ENCODE data around the gene RBCK1.
A peak's percentile ranks its signal among the peaks of the same experiment; 100 is the strongest.
"Not testable (repeated sequence)": the region's sequence is repeated elsewhere in the genome, so short reads cannot be mapped to it uniquely, and the experiment has no call there.

The RBCK1 gene

DNA sequence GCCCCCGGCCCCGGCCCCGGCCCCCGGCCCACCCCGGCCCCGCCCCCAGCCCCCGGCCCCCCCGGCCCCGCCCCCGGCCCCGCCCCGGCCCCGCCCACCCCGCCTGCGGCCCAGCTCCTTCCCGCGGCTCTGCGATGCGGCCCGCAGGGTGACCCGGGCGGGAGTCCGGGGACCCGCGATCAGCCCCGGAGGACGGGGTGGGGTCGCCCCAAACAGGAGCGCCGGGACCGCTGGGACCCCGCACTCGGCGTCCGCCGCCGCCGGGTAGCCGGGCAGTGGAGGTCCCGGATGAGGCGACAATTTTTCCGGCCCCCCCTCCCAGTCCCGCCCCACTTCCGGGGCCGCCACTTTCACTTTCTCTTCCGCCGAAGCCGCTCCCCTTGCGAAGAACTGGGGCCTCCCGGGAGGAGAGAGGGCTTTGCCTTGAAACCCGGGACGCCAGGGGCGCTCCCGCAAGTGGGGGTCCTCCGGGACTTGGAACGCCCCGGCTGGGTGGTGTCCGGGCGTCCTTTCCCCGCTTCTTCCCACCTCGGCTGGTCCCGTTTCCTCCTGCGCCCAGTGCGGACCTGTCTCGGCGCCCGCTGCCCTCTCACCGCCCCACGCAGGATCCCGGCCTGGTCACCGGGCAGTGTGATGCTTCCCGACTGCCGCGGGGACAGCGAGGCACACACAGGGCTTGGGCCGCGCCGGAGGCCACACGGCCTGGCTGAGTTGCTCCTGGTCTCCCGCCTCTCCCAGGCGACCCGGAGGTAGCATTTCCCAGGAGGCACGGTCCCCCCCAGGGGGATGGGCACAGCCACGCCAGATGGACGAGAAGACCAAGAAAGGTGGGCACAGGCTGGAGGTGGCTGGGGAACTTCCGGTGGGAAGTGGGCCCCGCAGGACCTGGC is at the start of gene RBCK1:
Gene RBCK1, plus strand, starts transcription at position 347 of the 890 bp plus-strand sequence. Its CDS starts 459 bp downstream, at position 806.
- peak; percentile 95 for DNase-seq (ENCODE audit: low spot score)

DNA sequence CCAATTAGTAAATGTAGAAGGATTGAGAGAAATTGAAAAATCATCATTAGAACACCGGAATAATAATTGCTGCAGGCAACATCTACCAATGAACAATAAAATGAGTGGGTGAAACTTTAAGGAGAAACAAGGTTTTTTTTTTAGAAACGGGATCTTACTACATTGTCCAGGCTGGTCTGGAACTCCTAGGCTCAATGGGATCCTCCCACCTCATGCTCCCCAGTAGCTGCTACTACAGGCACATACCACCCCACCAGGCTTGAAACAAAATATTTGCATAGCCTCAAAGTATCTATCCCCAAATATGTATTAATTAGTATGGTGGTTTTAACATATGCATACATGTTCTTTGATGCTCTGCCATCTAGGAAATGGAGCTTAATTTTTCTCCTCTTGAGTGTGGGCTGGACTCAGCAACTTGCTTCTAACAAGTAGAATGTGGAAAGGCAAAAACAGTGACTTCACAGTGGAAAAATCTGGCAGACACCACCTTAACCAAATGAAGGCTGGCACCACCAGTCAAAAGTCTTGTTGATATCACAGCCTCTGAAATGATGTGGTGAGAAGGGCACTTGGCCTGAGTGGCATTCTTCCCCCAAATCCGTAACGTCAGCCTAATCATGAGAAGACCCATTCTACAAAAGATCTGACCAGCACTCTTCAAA is 49.1 kb upstream of the RBCK1 start:
- no peak for DNase-seq (ENCODE audit: low spot score)

DNA sequence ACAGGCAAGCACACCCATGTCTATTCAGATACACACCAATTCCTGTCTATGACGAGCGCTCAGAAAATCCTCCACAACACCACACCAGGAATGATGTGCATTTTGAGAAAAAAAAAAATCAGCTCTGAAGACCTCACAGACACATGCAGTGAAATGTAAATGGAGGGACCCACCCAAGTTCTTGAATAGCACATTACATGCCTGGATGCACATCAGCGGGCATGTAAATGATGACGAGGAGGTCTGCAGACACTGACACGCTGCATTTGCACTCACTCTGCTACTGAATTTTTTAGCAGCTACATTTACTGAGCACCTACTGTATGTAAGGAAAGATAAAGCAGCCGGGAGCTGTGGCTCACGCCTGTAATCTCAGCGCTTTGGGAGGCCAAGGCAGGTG is 46.5 kb upstream of the RBCK1 start:
- DNase-seq (ENCODE audit: low spot score): no peak

DNA sequence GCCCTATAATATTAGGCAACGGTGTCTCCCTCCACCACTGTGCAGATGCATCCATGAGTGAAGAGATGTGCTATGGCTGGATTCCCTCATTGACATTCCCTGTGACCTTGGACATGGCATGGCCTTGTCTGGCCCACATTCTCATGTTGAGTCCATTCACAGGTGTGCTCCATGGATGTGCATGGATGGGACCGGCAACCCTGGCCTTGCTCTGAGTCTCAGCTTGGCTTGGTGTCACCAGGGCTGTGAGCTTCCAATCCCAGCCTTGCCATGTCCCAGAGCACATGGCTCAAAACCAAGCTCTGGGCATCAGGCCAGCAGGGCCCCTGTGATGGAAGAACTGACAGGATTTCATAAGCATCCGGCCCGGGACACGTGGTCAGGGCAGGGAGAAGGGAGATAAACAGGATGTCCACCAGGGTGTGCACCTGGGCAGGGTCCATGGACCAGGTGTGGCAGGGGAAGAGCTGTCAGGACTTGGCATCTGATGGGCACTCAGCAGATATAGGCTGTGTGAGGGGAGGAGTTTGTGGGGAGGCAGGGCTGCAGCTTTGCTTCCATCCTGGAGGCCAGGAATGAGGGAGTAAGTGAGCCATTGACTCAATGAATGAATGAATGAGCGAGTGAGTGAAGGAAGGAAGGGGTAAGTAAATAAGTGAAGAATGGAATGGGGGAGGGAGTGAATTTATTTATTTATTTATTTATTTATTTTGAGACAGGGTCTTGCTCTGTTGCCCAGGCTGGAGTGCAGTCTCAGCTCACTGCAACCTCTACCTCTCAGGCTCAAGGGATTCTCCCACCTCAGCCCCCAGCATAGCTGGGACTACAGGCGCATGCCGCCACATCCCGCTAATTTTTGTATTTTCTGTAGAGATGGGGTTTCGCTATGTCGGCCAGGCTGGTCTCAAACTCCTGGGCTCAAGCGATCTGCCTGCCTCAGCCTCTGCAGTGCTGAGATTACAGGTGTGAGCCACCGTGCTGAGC is 45.5 kb upstream of the RBCK1 start:
- no peak for DNase-seq (ENCODE audit: low spot score)

DNA sequence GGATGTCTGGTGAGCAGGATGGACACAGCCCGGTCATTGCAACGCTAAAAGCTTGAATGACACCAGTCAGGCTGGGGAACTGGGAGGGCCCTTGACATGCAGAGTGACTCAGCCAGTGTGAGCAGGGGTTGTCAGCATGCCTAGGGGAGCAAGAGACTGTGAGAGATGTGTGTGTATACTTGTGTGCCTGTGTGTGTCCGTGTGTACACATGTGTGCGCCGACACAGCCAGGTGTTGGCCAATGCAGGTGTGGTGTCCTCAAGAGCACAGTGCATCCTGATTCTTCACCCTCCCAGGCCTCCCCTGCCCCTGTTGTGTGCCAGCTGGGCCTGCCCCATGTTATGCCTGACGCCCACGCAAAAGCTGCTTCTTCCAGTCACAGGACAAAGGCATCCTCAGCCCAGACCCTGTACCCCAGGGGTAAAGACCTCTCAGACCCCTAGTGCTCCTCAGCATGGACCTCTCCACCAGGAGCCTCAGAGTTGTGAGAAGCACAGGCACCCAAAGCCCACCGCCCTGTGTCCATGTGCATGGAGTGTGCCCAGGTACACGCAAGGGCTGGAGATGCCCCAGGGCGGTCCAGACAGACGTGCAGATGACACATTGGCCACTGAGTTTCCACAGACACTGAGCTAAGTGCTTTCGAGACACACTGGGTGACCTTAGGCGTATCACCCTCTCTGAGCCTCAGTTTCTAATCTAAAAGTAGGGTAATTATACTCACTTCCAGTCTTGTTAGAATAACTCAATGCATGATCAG is 44.6 kb upstream of the RBCK1 start:
- no peak for DNase-seq (ENCODE audit: low spot score)

DNA sequence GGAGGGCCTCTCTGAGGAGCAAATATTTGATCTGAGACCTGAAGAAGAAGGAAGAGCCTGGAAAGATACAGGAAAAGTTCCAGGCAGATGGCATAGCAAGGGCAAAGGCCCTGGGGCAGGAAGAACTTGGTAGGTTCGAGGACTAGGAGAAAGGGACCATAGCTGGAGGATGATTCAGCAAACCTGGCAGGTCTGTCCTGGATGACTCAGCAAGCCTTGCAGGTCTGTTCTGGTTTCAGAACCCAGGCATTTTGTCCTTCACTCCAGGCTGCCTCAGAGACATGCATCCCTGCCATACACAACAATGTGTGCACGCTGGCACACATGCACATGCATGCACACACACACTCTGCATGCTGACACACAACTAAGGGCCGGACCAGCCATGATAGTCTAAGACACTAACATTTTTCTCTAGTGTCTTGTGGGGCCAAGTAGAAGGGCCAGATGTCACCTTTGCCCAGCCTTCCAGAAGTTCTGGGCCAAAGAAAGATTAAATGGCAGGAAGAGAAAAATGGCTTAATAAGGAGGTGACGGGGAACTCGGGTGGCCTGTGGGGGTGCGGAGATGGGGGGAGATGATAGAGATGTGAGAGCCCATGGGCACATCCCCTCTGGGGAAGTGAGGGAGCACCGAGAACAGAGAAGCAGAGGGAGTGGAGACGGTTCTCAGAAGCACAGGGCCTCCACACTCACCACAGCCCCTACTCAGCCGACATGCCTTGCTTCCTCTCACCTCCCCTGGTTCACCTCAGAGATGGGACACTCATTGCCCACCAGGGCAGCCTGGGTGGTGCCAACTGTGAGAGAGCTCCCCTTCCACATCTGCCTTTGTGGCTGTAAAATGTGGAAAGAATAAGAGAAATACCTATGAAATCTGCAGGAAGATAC is 42.9 kb upstream of the RBCK1 start:
- DNase-seq (ENCODE audit: low spot score): no peak

DNA sequence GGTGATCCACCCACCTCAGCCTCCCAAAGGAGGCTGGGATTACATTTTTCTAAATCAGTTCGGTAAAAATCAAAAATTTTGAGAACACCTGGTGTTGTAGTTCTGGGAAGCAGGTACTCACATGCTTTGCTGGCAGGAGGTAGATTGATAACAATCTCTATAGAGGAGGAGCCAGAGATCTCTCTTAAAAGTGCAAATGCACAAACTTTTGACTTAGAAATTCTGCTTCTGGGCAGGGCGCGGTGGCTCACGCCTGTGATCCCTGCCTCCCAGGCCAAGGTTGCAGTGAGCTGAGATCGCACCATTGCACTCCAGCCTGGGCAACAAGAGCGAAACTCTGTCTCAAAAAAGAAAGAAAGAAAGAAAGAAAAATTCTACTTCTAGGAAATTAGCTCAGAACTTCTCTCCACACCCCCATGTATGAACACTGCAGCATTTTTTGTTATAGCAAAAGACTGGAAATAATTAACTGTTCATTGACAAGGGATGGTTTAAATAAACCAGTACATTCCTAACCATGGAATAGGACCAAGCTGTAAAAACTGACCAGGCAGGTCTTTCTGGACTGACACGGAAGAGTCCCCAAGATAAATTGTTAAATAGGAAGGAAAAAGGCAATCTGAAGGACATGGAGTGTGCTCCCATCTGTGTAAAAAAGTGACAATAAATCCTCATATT is 41.9 kb upstream of the RBCK1 start:
- no peak for DNase-seq (ENCODE audit: low spot score)

DNA sequence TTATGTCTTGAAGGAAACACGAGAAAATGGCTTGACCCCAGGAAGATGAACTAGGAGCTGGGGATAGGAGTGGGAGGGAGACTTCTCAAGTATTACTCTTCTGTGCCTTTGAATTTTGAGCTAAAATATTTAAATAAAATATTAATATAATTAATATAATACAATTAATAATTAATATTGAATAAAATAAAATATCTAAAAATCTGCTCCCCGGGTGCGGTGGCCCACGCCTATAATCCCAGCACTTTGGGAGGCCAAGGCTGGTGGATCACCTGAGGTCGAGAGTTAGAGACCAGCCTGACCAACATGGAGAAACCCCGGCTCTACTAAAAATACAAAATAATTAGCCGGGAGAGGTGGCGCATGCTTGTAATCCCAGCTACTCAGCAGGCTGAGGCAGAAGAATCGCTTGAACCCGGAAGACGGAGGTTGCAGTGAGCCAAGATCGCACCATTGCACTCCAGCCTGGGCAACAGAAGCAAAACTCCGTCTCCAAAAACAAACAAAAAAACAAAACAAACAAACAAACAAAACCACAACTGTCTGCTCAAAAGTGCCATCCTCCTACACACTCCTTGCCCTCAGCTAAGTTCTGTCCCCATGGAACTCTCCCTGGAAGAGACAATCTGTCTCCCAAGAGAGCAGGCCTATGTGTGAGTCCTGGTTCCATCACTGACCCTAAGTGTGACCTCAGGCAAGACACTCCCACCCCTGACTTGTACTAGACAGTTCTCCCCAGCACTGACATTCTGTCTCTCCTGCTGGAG is 41.2 kb upstream of the RBCK1 start:
- no peak for DNase-seq (ENCODE audit: low spot score)

DNA sequence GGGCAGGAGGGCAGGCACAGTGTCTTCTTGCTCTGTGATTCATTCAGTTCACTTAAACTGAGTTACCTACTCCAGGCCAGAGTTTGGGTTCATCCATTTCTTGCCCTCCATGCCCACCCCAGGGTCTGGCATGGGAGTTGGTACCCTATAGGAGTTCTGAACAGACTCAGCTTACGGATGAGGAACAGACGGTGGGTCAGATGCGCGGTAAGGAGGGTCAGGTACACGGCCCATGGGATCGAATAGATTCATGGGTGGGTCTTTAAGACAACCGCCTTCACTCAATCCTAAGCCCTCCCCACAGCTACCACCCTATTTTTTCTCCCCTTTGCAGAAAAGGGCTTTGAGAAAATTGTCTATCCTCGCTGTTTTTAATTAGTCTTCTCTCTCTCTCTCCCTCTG is 40.6 kb upstream of the RBCK1 start:
- no peak for DNase-seq (ENCODE audit: low spot score)

DNA sequence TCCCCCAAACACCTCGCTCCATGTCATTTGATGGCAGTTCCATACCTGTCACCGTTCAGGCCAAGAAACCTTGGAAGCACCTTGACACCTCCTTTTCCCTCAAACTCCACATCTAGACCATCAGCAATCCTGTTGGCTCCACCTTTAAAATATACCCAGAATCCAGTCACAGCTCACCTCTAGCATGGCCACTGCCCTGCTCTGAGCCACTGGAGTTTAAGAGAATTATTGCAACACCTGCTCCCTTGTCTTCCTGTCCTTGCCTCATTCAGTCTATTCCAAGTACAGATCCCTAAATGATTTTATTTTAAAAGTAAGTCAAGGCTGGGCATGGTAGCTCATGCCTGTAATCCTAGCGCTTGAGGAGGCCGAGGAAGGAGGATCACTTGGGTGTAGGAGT is 39.2 kb upstream of the RBCK1 start:
- no peak for DNase-seq (ENCODE audit: low spot score)

DNA sequence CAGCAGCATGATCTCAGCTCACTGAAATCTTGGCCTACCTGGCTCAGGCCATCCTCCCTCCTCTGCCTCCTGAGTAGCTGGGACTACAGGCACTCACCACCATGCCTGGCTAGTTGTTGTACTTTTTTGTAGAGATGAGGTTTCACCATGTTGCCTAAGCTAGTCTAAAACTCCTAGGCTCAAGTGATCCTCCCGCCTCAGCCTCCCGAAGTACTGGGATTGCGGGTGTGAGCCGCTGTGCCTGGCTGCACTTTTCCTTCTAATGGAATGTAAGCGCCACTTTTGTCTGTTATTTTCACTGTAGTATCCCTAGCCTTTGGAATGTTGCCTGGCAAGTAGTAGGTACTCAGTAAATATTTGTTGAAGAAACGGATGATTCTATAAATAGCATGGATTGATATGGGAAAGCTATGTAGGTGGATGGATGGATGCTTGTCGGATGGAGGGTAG is 37.9 kb upstream of the RBCK1 start:
- no peak for DNase-seq (ENCODE audit: low spot score)

DNA sequence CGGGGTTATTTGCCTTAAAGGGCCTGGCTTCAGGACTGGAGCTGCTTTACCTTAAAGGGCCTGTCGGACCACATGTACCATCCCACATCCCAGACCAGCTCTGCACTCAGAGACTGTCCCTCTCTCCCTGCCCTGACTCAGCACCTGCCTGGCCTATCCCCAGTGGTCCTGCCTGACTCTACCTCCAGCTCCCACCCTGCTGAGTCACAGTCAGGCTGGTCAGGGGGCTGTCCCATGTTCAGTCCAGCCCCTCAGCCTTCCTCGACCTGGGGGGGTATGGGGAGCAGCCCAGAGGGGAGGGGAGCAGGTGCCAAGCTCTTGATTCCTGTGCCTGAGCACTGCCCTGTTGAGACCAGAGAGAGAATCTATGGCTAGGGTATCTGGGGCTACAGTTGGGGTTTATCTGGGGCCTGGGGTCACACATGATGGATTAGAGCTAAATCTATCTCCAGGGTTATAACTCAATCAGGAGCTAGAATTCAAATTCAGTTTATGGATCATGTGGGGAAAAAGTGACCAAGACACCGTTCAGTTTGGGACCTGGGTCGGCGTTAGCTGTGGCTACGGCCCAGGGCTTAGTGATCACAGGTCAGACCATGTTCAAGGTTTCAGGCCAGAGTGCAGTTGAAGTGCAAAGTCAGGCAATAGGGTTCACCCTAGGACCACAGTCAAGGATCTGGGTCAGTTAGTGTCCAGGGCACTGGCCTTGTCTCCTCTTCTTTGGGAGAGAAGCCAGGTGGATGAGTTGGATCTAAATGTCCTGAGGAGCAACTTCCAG is 36.9 kb upstream of the RBCK1 start:
- no peak for DNase-seq (ENCODE audit: low spot score)

DNA sequence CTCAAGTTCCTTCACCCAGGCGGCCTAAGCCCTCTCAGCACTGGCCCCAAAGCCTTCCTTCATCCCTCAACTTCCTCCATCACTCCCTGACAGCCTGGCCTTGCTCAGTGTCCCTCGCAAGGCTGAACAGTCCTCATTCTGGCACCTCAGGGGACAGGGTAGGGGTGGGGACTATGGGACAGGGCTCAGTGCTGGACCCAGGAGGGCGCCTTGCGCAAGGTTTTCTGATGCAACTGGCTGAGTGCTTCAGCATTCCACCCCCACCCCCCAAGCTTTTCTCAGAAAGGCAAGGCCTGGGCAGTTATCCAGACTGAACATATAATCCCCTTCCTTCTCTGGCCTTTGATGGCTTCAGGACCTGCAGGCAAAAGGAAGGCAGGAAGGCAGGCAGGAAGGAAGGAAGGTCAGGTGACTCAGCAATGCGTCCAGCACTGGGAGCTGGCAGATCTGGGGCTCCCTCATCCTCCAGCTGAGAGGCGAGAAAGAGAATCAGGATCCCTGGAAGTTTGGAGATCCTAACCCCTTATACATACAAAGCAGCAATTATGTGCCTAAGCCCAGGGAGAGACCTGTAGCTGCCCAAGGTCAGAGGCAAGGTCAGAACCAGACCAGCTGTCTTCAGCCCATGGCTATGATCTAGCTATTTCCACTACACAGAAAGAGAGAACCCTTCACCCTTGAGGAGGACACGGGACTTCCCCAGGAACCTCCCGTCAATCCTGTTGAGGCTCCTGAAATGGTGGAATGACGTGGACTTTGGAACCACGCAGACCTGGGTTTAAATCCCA is 36.1 kb upstream of the RBCK1 start:
- DNase-seq (ENCODE audit: low spot score): no peak

DNA sequence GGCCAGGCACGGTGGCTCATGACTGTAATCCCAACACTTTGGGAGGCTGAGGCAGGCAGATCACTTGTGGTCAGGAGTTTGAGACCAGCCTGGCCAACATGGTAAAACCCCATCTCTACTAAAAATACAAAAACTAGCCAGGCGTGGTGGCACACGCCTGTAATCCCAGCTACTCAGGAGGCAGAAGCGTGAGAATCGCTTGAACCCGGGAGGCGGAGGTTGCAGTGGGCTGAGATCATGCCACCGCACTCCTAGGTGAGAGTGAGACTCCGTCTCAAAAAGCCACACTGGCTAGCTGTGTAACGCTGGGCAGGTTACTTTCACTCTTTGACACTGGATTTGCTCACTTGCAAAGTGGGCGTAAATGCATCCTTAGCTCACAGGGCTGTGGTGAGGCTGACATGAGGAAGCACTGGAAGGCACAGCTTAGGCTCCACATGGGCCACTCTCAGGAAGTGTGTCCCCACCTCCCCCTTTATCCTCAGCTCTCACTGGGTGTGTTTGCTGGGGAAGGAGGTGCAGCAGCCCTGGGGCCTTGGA is 35.5 kb upstream of the RBCK1 start:
- not testable (repeated sequence) for DNase-seq (ENCODE audit: low spot score)

DNA sequence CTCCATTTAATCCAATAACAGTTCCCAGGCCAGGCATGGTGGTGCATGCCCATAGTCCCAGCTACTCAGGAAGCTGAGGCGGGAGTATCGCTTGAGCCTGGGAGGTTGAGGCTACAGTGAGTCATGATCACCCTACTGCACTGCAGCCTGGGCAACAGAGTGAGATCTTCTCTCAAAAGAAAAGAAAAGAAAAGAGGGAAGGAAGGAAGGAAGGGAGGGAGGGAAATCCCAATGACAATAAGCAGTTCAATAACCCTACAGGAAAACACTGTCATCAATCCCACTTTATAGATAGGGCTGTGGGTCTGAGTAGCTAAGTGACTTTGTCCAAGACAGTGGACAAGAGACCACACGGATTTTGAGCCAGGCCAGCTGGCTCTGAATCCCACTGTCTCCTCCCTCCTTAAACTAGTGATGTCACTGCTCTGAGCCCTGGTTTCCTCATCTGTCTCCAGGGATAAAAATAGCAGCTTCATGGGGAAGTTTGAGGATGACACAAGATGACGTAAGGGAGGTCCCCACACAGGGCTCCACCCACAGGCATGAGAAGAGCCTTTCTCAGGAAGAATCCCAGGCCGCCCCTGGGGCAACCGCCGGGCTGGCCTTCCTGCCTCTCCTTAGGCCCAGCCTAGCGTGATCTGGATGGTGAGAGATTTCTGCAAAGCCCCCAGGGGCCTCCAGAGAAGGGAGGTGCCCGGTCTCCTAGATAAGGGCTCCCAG is 34.8 kb upstream of the RBCK1 start:
- DNase-seq (ENCODE audit: low spot score): no peak

DNA sequence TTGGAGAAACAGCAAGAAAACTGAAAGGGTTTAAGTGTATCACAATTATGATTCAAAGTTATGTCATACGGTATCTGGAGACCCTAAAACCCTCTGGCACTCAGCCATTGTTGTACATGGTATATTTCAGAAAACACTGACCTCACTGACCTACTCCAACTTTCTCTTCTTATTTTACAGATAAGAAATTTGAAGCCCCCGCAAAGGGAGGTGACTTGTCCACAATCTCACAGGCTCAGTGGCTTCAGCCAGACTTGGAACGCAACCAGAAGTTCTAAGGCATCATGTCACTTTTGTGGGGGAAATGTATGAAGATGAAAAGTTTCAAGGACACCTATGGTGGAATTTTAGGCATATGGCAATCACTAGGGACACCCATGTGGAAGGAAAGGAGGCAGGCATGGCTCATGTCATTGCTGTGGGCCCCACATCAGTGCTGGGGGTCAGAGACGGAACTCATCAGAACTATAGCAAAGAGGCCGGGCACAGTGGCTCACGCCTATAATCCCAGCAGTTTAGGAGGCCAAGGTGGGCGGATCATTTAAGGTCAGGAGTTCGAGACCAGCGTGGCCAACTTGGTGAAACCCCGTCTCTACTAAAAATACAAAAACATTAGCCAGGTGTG is 32.7 kb upstream of the RBCK1 start:
- DNase-seq (ENCODE audit: low spot score): no peak
